GM12891 (cell line): ENCODE results near the gene ALDH1A1.

Source experiments
- DNase-seq: peaks from one replicate; pipeline ENCODE4 v3.0.0; 2011; ENCODE audit warnings: low spot score; ENCODE audit not compliant: insufficient read length
- FAIRE-seq: peaks from 2 replicates; lab custom pipeline; 2011; peaks lifted over from hg19 to GRCh38; lab: Jason Lieb, UNC
- PAX5 ChIP-seq: IDR thresholded peaks from 2 replicates; pipeline ENCODE4 v1.6.1; 2011; ENCODE audit warnings: low read length, moderate library complexity, mild to moderate bottlenecking; ENCODE audit not compliant: insufficient read depth, severe bottlenecking
- POLR2A ChIP-seq: IDR thresholded peaks from 2 replicates; pipeline ENCODE4 v1.6.1; 2011; ENCODE audit warnings: low read depth, low read length, control low read depth
- POLR2AphosphoS5 ChIP-seq: IDR thresholded peaks from 2 replicates; pipeline ENCODE4 v1.6.1; 2011; ENCODE audit warnings: low read depth, low read length, control low read depth
- POU2F2 ChIP-seq: IDR thresholded peaks from 2 replicates; pipeline ENCODE4 v1.6.1; 2011; ENCODE audit warnings: low read depth, mild to moderate bottlenecking, control low read depth, low read length, moderate library complexity
- SPI1 ChIP-seq: IDR thresholded peaks from 2 replicates; pipeline ENCODE4 v1.6.1; 2011; ENCODE audit warnings: low read depth, low read length, control low read depth
- TAF1 ChIP-seq: IDR thresholded peaks from 2 replicates; pipeline ENCODE4 v1.6.1; 2011; ENCODE audit warnings: low read depth, low read length, control low read depth

The ALDH1A1 gene

DNA sequence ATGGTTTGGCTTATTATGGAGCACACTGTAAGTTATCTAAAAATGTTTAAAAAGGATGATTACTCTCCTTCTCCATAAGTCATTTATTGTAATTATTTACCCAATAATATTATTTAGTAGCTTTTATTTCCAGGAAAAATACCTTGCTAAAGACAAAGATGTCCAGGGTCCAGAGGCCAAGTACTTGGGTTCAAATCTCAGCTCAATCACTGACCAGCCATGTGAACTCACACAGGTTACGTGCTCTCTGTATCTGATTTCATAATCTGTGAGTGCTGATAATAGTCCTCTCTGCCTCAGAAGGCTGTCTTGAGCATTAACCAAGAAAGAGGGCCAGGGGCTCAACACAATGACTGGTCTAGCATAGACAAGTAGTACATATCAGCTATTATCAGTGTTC lies 27.0 kb downstream of the ALDH1A1 start:
- FAIRE-seq (no peak), DNase-seq (no peak)
- no peak for TF ChIP-seq POU2F2
- no peak for TF ChIP-seq TAF1
- no peak for TF ChIP-seq PAX5
- no peak for TF ChIP-seq SPI1
- no peak for TF ChIP-seq POLR2A
- TF ChIP-seq POLR2AphosphoS5 = no peak

DNA sequence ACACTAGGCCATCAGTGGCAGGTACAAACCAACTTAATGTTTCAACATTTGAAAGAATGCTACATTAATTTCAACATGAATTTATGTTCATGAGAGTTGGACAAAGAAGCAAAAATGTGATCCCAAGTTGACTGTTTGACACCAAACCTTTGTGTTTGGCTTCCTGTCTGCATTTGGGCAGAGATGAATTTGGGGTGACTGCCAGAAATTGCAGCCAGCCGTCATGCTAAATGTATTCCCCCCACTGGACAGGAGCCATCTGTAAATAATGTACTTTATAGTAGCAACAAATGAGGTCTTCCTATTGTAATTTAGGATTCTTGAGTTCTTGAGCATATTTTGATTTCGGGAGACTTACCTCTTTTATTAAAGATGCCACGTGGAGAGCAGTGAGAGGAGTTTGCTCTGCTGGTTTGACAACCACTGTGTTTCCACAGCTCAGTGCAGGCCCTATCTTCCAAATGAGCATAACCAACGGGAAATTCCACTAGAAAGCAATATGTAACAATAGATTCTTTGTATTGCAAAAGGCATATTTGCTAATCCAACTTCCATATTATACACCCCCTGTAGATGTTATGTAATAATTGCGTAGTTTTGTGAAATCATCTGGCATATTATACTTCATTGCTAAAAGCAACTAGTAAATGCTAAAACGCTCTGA lies 27.6 kb downstream of the ALDH1A1 start:
- DNase-seq = no peak
- TF ChIP-seq POLR2A (no peak), POLR2AphosphoS5 (no peak), SPI1 (no peak), PAX5 (no peak), POU2F2 (no peak)
- no peak for FAIRE-seq

DNA sequence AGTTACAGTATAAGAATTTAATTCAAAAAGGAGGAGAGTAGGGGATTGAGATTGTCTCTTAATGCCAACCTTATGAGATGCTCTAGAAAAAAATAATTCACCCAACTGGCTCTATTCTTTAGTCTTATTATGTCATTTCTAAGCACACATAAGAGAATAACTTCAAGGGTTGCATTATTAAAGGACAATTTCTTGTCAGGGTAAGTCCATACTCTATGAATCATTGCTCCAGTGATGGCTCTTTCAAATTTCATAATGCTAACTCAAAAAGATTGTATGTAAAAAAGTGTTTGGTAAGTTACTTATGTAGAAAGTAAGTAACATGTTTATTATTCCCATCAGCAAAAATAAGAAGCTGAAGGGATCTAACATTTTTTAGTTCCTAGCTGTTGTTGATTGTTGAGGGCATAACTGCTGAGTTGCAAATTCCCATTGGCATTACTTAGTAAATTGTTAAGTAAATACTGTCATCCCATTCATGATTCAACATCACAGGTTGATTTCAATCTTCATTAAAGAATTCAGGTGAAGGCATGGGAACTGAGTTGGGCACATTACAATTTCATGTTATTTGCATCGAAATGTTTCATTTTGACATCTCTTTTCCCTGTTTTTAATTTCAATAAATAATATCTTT lies 28.6 kb downstream of the ALDH1A1 start:
- DNase-seq = no peak
- no peak for TF ChIP-seq PAX5
- no peak for TF ChIP-seq POU2F2
- TF ChIP-seq SPI1 = no peak
- no peak for TF ChIP-seq POLR2A
- FAIRE-seq = no peak

DNA sequence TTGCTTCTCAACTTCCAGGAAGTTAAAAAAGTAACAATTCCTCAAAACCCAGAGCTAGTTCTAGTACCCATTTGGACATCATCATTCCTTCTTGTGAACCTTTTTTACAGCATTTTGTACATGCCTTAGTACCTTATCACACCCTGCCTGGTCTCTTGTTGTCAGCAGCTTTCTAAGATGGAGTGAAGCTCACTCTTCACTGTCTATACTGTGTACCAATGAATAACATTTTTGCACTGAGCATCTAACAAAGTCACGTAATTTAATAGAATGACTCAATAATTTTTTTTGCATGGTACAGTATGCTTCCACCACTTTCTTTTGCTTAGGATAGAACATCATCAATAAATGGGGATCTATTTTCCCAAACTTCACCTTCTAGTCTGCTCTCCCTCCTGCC lies 29.8 kb downstream of the ALDH1A1 start:
- TF ChIP-seq POLR2AphosphoS5 = no peak
- TF ChIP-seq TAF1 = no peak
- TF ChIP-seq PAX5 = no peak
- DNase-seq (no peak), FAIRE-seq (no peak)

DNA sequence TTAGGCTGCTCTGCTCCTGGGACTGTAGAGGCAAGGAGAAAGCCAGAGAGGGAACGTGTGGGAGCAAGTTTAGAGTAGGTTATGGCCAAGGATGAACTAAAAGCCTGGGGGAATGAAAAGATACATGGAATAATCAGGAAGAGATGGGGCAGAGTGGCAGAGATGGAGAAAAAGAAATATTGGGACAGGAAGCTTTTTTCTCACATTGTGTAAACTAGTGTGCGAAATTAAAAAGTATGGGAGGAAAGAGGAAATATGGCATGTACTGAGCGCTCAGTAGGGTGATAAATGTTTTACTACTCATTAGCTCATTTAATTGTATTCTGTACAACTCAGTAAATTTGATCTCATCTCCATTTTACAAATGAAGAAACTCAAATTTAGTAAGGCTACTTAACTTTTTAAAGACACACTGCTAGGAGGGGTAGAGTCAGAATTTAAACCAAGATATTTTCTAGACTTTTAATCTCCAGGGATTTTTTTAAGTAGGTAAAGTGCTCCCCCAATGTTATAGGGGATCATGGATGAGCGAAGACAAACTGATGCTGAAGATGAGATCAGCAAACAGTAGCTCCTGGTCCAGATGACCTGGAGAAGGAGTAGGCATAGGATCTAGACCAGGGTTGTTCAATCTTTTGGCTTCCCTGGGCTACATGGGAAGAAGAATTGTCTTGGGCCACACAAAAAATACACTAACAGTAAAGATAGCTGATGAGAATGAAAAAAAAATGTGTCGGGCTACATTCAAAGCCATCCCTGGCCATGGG lies 30.8 kb downstream of the ALDH1A1 start:
- FAIRE-seq (no peak), DNase-seq (no peak)
- TF ChIP-seq TAF1 (no peak), PAX5 (no peak), POLR2A (no peak), POU2F2 (no peak), POLR2AphosphoS5 (no peak), SPI1 (no peak)

DNA sequence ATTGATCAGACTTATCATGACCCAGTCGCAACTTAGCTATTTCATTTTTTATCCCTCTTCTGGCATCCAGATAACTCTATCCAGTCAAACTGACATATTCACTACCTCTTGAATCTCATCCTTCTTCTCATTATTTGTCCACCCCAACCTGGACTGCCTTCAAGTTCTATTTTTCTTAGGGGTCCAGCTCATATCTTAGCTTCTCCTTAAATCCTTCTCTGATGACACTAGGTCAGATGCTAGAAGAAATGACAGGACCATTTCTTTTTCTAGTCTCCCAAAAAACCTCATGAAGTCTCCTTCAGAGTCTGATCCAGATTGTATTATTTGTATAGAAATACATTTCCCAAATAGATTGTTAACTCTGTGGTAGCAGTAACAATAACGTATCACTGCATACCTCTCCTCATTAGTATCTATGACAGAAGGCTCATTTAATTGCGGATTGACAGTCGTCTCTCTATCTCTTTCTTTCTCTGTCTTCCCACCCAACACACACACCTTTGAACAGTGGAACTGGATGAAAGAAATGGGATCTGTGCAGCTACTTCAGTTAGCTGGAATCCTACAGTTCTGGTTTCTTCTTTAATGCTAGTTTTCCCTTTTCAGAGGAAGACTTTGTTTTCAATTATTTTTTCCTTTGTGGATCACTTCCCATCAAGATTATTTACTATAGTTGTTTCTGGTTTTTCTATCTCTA lies 33.5 kb downstream of the ALDH1A1 start:
- TF ChIP-seq TAF1 = no peak
- no peak for TF ChIP-seq PAX5
- no peak for TF ChIP-seq POLR2A
- FAIRE-seq (no peak), DNase-seq (no peak)

DNA sequence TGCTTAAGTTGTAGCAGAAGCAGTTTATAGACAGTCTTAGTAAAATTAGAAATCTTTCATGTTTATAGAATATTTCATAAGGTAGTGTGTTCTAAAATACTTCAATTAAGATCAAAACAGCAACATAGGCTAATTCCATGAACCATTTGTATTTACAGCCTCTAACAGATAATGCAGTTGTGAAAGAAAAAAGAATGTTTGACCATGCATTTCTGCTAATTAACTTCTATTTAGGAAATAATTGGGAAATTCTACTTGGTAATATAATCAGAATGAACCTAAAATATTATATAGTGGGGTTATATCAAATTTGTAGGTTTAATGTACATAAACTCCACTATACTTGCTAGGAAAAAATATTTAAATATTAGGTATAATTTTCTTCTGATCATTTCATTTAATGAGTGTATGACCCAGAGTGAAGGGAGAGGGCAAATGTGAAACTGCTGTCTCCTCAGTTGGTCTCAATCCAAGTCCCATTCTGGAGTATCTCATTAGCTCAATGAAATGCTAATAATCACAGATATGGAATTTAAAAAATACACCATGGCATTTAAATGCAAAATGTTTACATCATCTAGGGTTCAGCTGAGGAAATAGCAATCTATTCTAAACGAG lies 34.9 kb downstream of the ALDH1A1 start:
- TF ChIP-seq POU2F2 (no peak), PAX5 (no peak), SPI1 (no peak), POLR2AphosphoS5 (no peak)
- no peak for FAIRE-seq
- no peak for DNase-seq

DNA sequence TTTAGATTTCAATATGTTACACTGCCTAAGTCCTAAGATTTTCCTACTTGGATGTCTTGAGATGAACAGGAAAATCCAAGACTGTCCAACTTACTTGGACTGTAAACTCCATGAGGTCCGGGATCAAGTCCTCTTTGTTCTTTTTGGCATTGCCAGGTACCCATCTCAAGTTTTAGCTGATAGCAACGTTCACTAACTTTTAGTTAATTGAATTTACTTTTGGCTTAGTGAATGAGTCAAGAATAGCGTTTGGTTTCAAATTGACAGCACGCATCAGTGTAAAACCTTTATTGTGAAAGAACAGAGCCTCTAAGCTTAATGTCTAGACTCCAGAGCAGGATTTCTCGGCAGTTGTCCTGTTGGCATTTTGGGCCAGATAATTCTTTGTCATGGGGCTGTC lies 37.2 kb downstream of the ALDH1A1 start:
- FAIRE-seq (no peak), DNase-seq (no peak)
- TF ChIP-seq POU2F2 (no peak), TAF1 (no peak), SPI1 (no peak), POLR2AphosphoS5 (no peak), POLR2A (no peak), PAX5 (no peak)

DNA sequence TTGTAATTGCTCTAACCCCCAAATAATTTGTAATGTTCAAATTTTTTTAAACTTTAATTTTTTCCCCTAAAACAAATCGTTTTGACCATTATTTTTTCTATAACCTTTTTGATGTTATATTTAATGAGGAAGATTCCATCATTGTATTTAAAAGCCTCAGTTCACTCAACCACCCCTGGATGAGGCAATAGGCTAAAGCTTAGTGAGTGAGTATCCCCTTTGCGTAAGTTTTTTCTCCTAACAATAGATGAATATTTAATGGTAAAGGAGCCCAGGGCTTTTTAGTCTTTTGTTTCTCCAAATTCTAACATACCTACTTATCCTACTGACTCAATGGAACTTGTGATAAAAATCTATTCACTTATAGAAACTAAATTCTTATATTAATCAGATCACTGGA lies 38.1 kb downstream of the ALDH1A1 start:
- no peak for TF ChIP-seq POLR2AphosphoS5
- TF ChIP-seq PAX5 = no peak
- TF ChIP-seq SPI1 = no peak
- TF ChIP-seq POLR2A = no peak
- no peak for TF ChIP-seq POU2F2
- TF ChIP-seq TAF1 = no peak
- FAIRE-seq (no peak), DNase-seq (no peak)
